ENCODE data around the gene WDR91.
"Not testable (repeated sequence)": the region's sequence is repeated elsewhere in the genome, so short reads cannot be mapped to it uniquely, and the experiment has no call there.

Gene WDR91

GRCh38 chr7:135233570-135233969, 22.2 kb upstream of the WDR91 start, which contains the start of gene STRA8:
STRA8 (plus strand) TSS chr7:135233838; CDS start chr7:135240525, 6,687 bp downstream.
- DNase-seq, result no peak

- no peak for DNase-seq
These were observed 21.4 kb upstream of the WDR91 start for GRCh38 chr7:135232720-135233119.

DNA sequence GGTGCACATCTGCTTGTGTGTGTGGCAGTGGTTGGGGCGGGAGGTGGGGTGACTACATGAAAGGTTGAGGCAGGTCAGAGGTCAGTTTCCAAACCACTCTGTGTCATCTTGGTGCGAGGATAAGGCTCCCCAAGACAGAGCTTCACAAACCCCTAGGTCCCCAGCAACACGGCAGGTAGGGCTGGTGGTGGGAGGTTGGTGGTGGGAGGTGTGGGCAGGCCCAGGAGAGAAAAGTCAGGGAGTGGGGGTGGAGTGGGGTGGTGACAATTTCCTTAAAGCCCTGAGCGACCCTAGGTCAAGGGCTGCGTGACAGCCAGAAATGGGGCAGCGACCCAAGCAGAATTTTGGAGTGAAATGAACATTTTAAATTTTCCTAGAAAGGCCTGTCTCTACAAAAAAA, 20.8 kb upstream of the WDR91 start:
- no peak for DNase-seq

DNA sequence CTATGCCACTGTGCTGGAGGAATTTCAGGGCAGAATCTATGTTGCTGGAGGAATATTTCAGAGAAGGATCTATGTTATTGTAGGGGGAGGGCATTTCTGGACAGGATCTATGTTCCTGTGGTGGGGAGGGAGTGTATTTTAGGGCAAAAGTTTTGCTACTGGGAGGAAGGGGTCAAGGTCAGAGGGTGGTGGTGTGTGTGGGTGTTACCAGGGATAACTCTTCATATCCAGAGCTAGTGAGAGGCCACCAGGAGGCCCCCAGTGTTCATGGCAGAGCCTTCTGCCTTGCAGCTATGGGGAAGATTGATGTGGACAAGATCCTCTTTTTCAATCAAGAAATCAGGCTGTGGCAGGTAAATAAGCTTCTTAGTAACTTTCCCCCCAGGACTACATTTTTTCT, 20.4 kb upstream of the WDR91 start:
- DNase-seq, result no peak

DNA sequence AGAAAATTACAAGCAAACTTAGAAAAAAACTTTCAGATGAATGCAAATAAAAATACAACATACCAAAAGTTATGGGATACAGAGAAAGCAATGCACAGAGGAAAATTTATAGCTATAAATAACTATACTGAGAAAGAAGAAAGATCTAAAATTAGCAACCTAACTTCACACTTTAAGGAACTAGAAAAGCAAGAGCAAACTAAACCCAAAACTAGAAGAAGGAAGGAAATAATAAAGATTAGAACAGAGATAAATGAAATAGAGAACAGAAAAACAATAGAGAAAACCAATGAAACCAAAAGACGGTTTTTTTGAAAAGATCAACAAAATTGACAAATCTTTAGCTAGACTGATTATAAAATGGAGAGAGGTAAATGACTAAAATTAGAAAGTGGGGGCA, 12.7 kb upstream of the WDR91 start:
- DNase-seq, result no peak

DNA sequence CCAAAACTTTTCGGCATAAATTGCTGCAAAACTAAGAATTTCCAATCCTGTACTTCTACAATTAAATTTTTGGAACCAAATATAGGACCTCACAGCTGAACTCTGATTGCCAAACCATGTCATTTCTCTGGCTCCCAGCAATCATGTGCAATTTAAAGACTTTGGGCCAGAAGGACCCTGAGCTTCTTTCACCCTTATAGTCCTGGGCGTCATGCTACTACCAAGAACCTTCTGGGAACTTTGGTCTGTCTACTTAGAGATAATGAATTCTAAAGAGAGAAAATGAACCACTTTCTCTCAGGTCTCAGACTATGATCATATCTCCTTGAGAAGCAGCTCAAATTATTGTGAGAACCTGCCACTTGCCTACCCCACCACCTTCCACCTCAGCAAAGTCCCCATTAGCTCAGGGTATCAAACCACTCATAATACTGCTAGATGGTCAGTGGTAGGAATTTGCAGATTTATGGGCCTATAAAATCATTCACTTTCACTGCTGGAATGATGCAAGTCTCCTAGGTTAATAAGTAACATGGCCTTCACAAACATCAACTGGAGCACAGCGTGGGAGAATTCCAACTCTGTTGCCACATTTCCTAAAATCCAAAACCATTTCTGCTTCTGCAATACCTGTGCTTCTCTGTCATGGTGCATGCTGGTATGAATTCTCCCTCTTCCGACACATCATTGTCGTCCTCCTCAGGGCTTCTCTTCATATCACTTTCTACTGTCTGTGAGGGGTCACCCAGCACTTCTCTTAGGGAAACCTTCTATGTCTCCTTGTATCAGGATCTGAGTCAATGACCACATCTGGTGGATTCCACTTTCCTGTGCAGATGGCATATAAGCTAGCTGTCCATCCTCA, 6.6 kb upstream of the WDR91 start:
- no peak for DNase-seq

GRCh38 chr7:135215698-135216097, 4.4 kb upstream of the WDR91 start:
- DNase-seq, result no peak

- DNase-seq, result no peak
These were observed 3.9 kb upstream of the WDR91 start for GRCh38 chr7:135215180-135215579.

DNA sequence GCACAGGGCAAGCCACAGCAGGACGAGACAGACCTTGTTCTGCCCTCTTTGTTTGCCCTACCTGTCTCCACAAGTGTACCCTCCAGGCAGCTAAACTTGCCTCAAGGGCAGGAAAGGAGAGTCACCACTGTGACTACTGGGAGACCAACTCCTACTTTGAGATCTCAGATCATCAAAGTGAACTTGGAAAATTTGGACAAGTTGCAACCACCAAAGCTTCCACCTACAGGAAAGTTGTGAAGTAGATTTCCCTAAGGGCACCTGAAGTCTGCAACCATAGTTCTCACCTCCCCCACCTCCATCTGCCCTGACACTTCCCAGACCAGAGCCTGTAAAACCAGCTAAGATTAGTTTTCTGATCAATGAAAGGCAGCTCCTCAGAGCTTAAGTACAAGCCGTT, 2.5 kb upstream of the WDR91 start:
- DNase-seq, result no peak

- not testable (repeated sequence) for DNase-seq
These were observed 790 bp upstream of the WDR91 start for GRCh38 chr7:135211946-135212685.

GRCh38 chr7:135210888-135211178, 493 bp downstream of the WDR91 start:
- DNase-seq, result no peak

GRCh38 chr7:135209225-135209834, 2.0 kb downstream of the WDR91 start:
- DNase-seq, result no peak

- no peak for DNase-seq
These were observed 3.1 kb downstream of the WDR91 start for GRCh38 chr7:135208102-135208793.

DNA sequence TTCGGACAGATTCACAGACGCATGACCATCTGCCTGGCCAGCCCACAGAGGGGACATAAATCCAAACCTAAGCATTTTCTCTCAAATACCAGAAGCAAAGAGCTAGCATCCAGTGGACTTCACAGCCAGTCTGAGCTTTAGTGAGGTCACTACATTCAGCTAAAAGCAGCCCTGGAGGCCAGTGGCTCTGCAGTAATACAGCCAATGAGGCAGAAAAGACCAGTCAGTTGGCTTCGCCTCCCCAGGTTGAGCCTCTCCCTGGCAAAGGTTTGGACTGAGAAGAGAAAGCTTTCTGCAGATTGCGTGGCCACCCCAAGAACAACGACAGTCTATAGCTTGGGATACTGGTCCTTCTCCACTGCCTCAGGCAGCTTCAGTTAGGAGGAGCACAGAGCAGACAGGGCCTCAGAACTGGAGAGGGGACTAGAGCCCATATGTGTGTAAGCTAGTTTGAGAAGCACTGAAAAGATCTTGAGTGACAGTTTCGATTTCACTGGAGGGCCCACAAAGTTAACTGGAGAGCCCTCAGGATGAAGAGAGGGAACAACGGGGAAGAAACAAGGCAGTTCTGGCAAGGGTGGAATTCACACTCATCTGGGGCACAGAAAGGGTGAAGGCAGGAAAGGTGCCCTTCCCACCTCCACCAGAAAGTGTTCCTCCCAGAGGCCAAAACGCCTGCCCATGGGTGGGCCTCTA, 3.8 kb downstream of the WDR91 start:
- DNase-seq, result no peak

DNA sequence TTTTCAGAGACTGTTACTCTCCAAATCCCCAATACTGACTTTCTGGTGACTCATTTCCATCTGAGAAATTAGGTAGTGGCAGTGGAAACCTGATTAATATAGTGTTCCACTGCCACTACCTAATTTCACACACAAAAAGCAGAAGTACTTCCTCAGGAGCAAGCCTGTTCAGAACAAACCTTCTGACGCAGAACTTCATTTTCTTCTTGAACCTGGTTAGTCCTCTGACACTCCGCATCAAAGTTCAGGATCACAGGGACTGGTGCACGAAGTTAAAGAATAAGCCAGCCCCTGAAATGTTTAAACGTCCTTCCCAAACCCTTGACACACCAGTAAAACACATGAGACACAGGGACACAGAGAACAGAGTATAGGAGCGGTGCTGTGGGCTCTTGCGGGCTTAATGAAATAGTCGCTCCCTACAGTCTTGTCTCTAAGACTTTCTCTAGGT, 4.4 kb downstream of the WDR91 start:
- DNase-seq, result no peak

- DNase-seq, result no peak
These were observed 5.5 kb downstream of the WDR91 start for GRCh38 chr7:135205850-135206249.

DNA sequence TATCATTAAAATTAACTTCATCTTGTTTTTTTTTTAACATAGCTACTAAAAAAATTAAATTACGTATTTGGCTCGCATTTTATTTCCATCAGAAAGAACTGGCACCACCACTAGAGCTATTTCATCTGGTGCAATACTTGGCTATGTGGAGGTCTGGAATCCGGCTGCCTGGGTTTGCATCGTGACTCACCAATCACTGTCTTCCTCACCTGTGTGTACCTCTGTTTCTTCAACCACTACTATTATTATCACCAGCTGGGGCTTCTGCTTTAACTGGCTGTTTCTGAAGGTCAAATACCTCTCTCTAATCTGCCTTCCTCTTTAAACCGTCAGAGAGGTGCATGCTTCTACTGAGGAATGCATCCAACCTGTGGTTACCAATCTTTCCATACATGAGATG, 6.5 kb downstream of the WDR91 start:
- DNase-seq, result no peak

DNA sequence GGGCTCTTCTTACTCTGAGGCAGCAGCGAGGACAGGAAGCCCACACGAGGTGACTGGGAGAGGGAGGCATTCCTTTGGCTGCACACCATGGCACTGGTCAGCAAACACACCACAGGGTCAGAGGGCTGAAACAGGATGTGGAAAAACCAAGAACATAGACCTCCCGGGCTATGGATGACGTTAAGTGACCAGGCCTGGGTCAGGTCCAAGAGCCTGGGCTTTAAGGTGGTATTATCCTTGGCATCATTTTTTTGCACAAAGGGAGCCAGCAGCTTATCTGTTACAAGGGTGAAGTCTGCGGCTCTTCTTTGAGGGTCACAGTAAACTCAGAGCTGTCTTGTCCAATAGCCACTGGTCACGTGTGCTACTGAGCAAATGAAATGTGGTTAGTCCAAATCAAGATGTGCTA, 7.0 kb downstream of the WDR91 start:
- DNase-seq, result no peak

DNA sequence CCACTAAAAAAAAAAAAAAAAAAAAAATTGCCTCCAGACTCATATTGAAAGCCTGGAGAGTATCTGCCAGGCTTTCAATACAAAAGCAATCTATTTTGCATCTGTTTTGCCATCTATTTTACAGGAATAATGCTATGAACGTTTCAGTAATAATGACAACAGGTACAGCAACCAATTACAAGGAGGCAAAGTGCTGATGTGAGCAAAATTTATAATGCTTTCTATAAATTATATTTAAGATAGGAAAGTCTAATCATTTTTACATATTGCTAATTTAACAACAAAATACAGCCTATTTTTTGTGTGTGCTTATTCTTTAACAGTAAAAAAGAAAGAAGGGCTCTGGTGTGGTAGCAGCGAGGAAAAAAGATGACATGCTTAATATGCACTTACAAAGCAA, 10.0 kb downstream of the WDR91 start:
- DNase-seq, result no peak

- no peak for DNase-seq
These were observed 10.4 kb downstream of the WDR91 start for GRCh38 chr7:135200821-135201331.

DNA sequence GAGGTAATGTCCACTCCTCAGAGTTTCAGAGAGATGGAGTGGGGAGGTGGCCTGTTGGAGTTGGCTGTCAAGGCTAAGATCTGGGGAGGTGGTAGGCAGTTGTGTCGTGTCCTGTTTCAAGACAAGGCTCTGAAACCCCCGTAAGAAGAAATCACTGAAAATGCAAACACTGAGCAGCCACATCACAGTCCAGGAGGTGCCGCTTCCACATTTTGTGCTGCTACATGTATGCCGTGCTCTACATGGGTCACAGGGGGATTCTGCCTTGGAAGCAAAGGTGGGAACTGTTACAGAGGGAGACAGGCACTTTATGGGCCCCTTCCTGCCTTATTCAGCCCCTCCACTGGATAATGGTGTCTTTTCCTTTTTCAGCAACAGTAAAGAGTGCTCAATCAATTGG, 11.9 kb downstream of the WDR91 start:
- DNase-seq, result no peak

DNA sequence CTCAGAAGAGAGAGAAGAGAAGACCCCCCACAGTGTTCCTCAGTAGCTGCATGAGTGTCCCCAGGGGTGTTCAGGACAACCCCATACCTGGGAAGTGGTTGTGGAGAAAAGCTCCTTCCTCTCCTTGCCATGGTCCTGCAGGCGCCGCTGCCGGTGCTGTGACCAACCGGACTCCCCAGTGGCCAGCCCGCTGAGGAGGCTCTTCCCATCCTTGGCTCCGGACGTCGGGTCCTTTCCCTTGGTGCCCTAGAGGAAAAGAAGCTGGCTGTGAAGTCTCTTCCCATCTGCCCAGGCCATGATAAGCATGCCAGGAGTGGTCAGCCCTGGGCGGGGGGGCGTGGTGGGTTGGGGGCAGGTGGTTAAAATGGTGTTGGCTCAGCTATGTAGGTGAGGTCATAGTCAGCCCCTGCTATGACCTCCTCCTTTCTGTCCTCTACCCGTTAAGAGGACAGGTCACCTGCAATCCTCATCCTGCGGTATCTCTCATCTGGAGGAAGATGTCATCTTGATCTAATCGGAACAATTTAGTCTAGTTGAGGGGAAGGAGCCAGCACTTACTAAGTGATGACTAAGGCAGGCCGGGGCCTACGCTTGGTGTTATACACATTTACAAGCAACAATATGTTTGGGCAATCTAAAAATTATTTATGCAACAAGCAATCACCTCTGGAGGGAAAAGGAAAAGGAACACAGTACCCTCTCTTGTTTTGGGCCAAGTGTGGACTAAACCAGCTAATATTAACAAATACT, 13.2 kb downstream of the WDR91 start:
- no peak for DNase-seq

Measured in activated T-cell treated with anti-CD3 and anti-CD28 coated beads, Interleukin-2, amount 50 U/mL, for 1 hour (primary cell).